A549 (cell line): ENCODE measurements around the gene PDZD2. TPM values are rescaled to one million over a fixed set of nuclear protein-coding genes. Genes with fewer than 3 reads are reported as not detected.

ENCODE experiments used
- ATAC-seq, 2 experiments: fragments of 200-7000 bp in 1 of 2; fragments of >200 bp in 1 of 2; cut with Nextera tagmentation in 1 of 2; cut with Tn5 transposase in 1 of 2; 3 replicates each; pipeline versions ENCODE4 v1.8.0 to v1.9.1; 2018 to 2020; ENCODE audit warnings: mild to moderate bottlenecking in 1 of 2, moderate library complexity in 1 of 2
- CTCF ChIA-PET: fragments of 300-600 bp; sonication (Branson Sonifier 250); formaldehyde crosslinking; extraction: SDS; loops from one replicate; lab custom pipeline; 2021; ENCODE audit warnings: antibody characterized with exemption, inconsistent platforms; lab: Yijun Ruan, JAX
- POLR2A ChIA-PET: fragments of 350-600 bp; formaldehyde crosslinking; extraction: SDS; loops from one replicate; lab custom pipeline; 2021; ENCODE audit warnings: antibody characterized with exemption, inconsistent platforms; lab: Yijun Ruan, JAX
- DNase-seq, 2 experiments: peaks; one replicate each; pipeline versions ENCODE4 v3.0.0 to v3.0.0-alpha.2; 2011 to 2016; ENCODE audit warnings: low read depth in 1 of 2, low spot score in 1 of 2
- FAIRE-seq: peaks from 2 replicates; lab custom pipeline; 2011; peaks lifted over from hg19 to GRCh38; lab: Jason Lieb, UNC
- H3K27ac ChIP-seq, 2 experiments: fragments of >200 bp; sonication (Bioruptor Twin); formaldehyde crosslinking; 3 replicates each; pipeline ENCODE4 v1.5.1; 2016 to 2017
- H3K4me1 ChIP-seq: fragments of >200 bp; sonication (Bioruptor Twin); formaldehyde crosslinking; 3 replicates; pipeline ENCODE4 v1.6.1; 2016
- H3K4me2 ChIP-seq: fragments of >200 bp; sonication (Bioruptor Twin); formaldehyde crosslinking; 3 replicates; pipeline ENCODE4 v1.6.1; 2016
- H3K4me3 ChIP-seq: fragments of >200 bp; sonication (Bioruptor Twin); formaldehyde crosslinking; 3 replicates; pipeline ENCODE4 v1.5.1; 2016
- H3K9me3 ChIP-seq: fragments of >200 bp; sonication (Bioruptor Twin); formaldehyde crosslinking; 3 replicates; pipeline ENCODE4 v1.6.1; 2016
- BHLHE40 ChIP-seq: IDR thresholded peaks from 2 replicates; pipeline ENCODE4 v1.6.1; 2012; ENCODE audit warnings: low read depth, low read length, inconsistent platforms
- CBX2 ChIP-seq: fragments of 200-600 bp; sonication (generic); IDR thresholded peaks from 2 replicates; pipeline ENCODE4 v1.6.1; 2016; ENCODE audit warnings: low read depth, mild to moderate bottlenecking, borderline replicate concordance
- CEBPB ChIP-seq, 2 experiments: fragments of >200 bp in 1 of 2; sonication (Bioruptor Twin) in 1 of 2; formaldehyde crosslinking in 1 of 2; IDR thresholded peaks; 2 replicates each; pipeline ENCODE4 v1.6.1; 2012 to 2016
- CTCF ChIP-seq: fragments of >200 bp; sonication (Bioruptor Twin); formaldehyde crosslinking; IDR thresholded peaks from 3 replicates; pipeline ENCODE4 v1.5.1; 2016
- EP300 ChIP-seq, 2 experiments: fragments of >200 bp; sonication (Bioruptor Twin); formaldehyde crosslinking; IDR thresholded peaks; 2 replicates in 1 of 2; 3 replicates in 1 of 2; pipeline ENCODE4 v1.6.1; 2016 to 2017
- ESRRA ChIP-seq: fragments of 150-350 bp; IDR thresholded peaks from 2 replicates; pipeline ENCODE4 v1.6.1; 2014; ENCODE audit warnings: mild to moderate bottlenecking, low read length, borderline replicate concordance
- GATA3 ChIP-seq: IDR thresholded peaks from 2 replicates; pipeline ENCODE4 v1.6.1; 2012; ENCODE audit warnings: borderline replicate concordance
- HES2 ChIP-seq: fragments of >200 bp; sonication (Bioruptor Twin); formaldehyde crosslinking; IDR thresholded peaks from 2 replicates; pipeline ENCODE4 v1.6.1; 2016
- HEYL ChIP-seq: fragments of 250-450 bp; sonication (Bioruptor Pico); IDR thresholded peaks from 2 replicates; pipeline ENCODE4 v1.8.0; 2021; ENCODE audit warnings: mild to moderate bottlenecking, moderate library complexity
- HOXB13 ChIP-seq: fragments of 250-450 bp; sonication (Bioruptor Pico); IDR thresholded peaks from 2 replicates; pipeline ENCODE4 v1.5.0; 2020; ENCODE audit warnings: low read depth, mild to moderate bottlenecking, moderate library complexity
- HOXB5 ChIP-seq: fragments of 250-450 bp; sonication (Bioruptor Pico); IDR thresholded peaks from 2 replicates; pipeline ENCODE4 v1.5.0; 2020; ENCODE audit warnings: mild to moderate bottlenecking, moderate library complexity
- MAFK ChIP-seq: fragments of 450-650 bp; IDR thresholded peaks from 2 replicates; pipeline ENCODE4 v1.6.1; 2014; ENCODE audit not compliant: partially characterized antibody
- MYC ChIP-seq: IDR thresholded peaks from 2 replicates; pipeline ENCODE4 v1.6.1; 2012; ENCODE audit warnings: mild to moderate bottlenecking, inconsistent platforms, low read length, improper control_type of control experiment, borderline replicate concordance
- NPAS2 ChIP-seq: fragments of 250-450 bp; sonication (Bioruptor Pico); IDR thresholded peaks from 2 replicates; pipeline ENCODE4 v1.8.0; 2022; ENCODE audit warnings: mild to moderate bottlenecking, moderate library complexity, borderline replicate concordance
- PBX3 ChIP-seq: IDR thresholded peaks from 2 replicates; pipeline ENCODE4 v1.6.1; 2012
- RAD21 ChIP-seq, 2 experiments: fragments of >200 bp in 1 of 2; sonication (Bioruptor Twin) in 1 of 2; formaldehyde crosslinking in 1 of 2; IDR thresholded peaks in 1 of 2; conservative IDR thresholded peaks in 1 of 2; 2 replicates in 1 of 2; 3 replicates in 1 of 2; pipeline ENCODE4 v1.6.1; 2012 to 2018; ENCODE audit warnings: inconsistent platforms in 1 of 2
- RARB ChIP-seq: fragments of 250-450 bp; sonication (Bioruptor Pico); IDR thresholded peaks from 2 replicates; pipeline ENCODE4 v1.8.0; 2021; ENCODE audit warnings: mild to moderate bottlenecking, moderate library complexity
- SMC3 ChIP-seq: fragments of >200 bp; sonication (Bioruptor Twin); formaldehyde crosslinking; IDR thresholded peaks from 3 replicates; pipeline ENCODE4 v1.6.1; 2018; ENCODE audit warnings: inconsistent platforms
- SREBF2 ChIP-seq: fragments of 450-650 bp; IDR thresholded peaks from 2 replicates; pipeline ENCODE4 v1.6.1; 2014; ENCODE audit warnings: mild to moderate bottlenecking, moderate library complexity
- USF2 ChIP-seq: fragments of 450-650 bp; IDR thresholded peaks from 2 replicates; pipeline ENCODE4 v1.6.1; 2014; ENCODE audit warnings: antibody characterized with exemption
- ZC3H11A ChIP-seq: fragments of 450-650 bp; IDR thresholded peaks from 2 replicates; pipeline ENCODE4 v1.6.1; 2014; ENCODE audit warnings: antibody characterized with exemption, mild to moderate bottlenecking
- ZNF302 ChIP-seq: fragments of 250-450 bp; sonication (Bioruptor Pico); IDR thresholded peaks from 2 replicates; pipeline ENCODE4 v1.9.0; 2021; ENCODE audit warnings: inconsistent platforms, mild to moderate bottlenecking, moderate library complexity
- WGBS: methylation state at CpG from one replicate; pipeline ENCODE4 v1.1.6; 2017; ENCODE audit errors: missing lambda C conversion rate; 5-methylcytosine and 5-hydroxymethylcytosine counted together
- polyA plus RNA-seq, 4 experiments: library from polyadenylated mRNA; depleted of rRNA in 3 of 4; stranded (reverse); fragments of >200 nt; fragmentation: RNase III in 1 of 4; extraction: RNeasy Plus Mini Kit Qiagen cat#74134 plus additional on column Dnase treatment in 1 of 4; gene quantifications; 2 replicates in 3 of 4; 3 replicates in 1 of 4; pipeline ENCODE4 v1.2.3, GENCODE V29; 2011 to 2017

PDZD2 gene
- polyA plus RNA-seq, 2 of the 4 experiments (the other 2 are of a cell fraction): 0.06 to 0.09 TPM

- 73% methylated on average over 5 of the region's 5 CpGs for WGBS
- FAIRE-seq (no peak), DNase-seq (no peak), ATAC-seq (peak in 1 of 2 experiments; percentile 24; a peak in 1 of 6 replicates)
- ChIA-PET POLR2A (no interaction called here), CTCF (interaction anchor here (0.7 to 1.5 kb wide), 4 partner anchors 10 to 168 kb away, joined by 3 read pairs; no protein-coding TSS in a partner anchor)
- Histone ChIP-seq H3K4me2 (no peak overlapping the region), H3K4me3 (no peak overlapping the region), H3K9me3 (no peaks in the 10 kb centered on the region), H3K27ac (no peak overlapping the region), H3K4me1 (no peaks in the 10 kb centered on the region)
- TF ChIP-seq HEYL: no peak
- no peak for TF ChIP-seq SREBF2
- TF ChIP-seq CBX2: no peak
- TF ChIP-seq CEBPB (IDR thresholded peaks at IDR 0.05): no peak
- TF ChIP-seq MAFK: no peak
- TF ChIP-seq NPAS2 (CRISPR knock-in tag): no peak
These were observed 21.1 kb upstream of the PDZD2 start for GRCh38 chr5:31617867-31618266.

- Histone ChIP-seq H3K27ac (no peak overlapping the region), H3K4me2 (no peak overlapping the region), H3K9me3 (no peaks in the 10 kb centered on the region), H3K4me3 (no peak overlapping the region)
- no peak for FAIRE-seq
- DNase-seq: no peak
- ChIA-PET CTCF (interaction anchor here (0.9 kb wide), 1 partner anchor 16 kb away, joined by 3 read pairs; no protein-coding TSS in a partner anchor), POLR2A (no interaction called here)
- no peak for ATAC-seq
- no peak for TF ChIP-seq ZC3H11A
- no peak for TF ChIP-seq RAD21 (conservative IDR thresholded peaks at IDR 0.05 in 1 of 2, IDR thresholded peaks at IDR 0.05 in 1 of 2)
- no peak for TF ChIP-seq MYC
- TF ChIP-seq, all 56 proteins: peak for 0
- no peaks in the 10 kb centered on the region for H3K4me1 ChIP-seq
- WGBS: 69% methylated on average over 4 of the region's 4 CpGs
These were observed 18.9 kb upstream of the PDZD2 start for GRCh38 chr5:31620026-31620425.

GRCh38 chr5:31623249-31623648, 15.7 kb upstream of the PDZD2 start:
- no peak for ATAC-seq

GRCh38 chr5:31625394-31625793, 13.5 kb upstream of the PDZD2 start:
- WGBS: 28% methylated on average over 1 of the region's 1 CpG
- CTCF ChIA-PET: no interaction called here

More at GRCh38 chr5:31623249-31623648, 15.7 kb upstream of the PDZD2 start:
- ChIA-PET POLR2A (no interaction called here), CTCF (no interaction called here)
- H3K4me2 ChIP-seq: no peak overlapping the region
- no peak overlapping the region for H3K27ac ChIP-seq
- no peak for TF ChIP-seq NPAS2 (CRISPR knock-in tag)
- no peak for TF ChIP-seq HOXB13 (CRISPR knock-in tag)
- no peak for TF ChIP-seq ESRRA
- DNase-seq: no peak
- 21% methylated on average over 4 of the region's 4 CpGs for WGBS
- no peaks in the 10 kb centered on the region for H3K9me3 ChIP-seq
- no peak overlapping the region for H3K4me3 ChIP-seq
- H3K4me1 ChIP-seq: no peaks in the 10 kb centered on the region
- FAIRE-seq: no peak

More at GRCh38 chr5:31625394-31625793, 13.5 kb upstream of the PDZD2 start:
- Histone ChIP-seq H3K4me3 (no peak overlapping the region), H3K4me2 (no peak overlapping the region), H3K4me1 (no peaks in the 10 kb centered on the region), H3K27ac (no peak overlapping the region), H3K9me3 (no peaks in the 10 kb centered on the region)
- TF ChIP-seq BHLHE40 (no peak), PBX3 (no peak), HOXB5 (CRISPR knock-in tag) (no peak), GATA3 (no peak), USF2 (no peak), EP300 (IDR thresholded peaks at IDR 0.05) (no peak), SMC3 (no peak), RARB (CRISPR knock-in tag) (no peak), ZNF302 (CRISPR knock-in tag) (no peak), CTCF (no peak), MAFK (no peak), HES2 (no peak), NPAS2 (CRISPR knock-in tag) (no peak)
- FAIRE-seq (no peak), DNase-seq (no peak), ATAC-seq (no peak)
- POLR2A ChIA-PET: no interaction called here
